Activated T-cell treated with anti-CD3 and anti-CD28 coated beads for 24 hours (primary cell): ENCODE data around the gene SLC6A6.

ENCODE experiments used
- DNase-seq: peaks from one replicate; pipeline ENCODE4 v3.0.0-alpha.2; 2020; ENCODE audit warnings: low read depth

Gene SLC6A6

GRCh38 chr3:14372587-14372986 lies 29.8 kb upstream of the SLC6A6 start:
- DNase-seq = no peak

- DNase-seq = no peak
Measured at GRCh38 chr3:14373753-14374376, 28.5 kb upstream of the SLC6A6 start.

GRCh38 chr3:14374444-14374883 lies 27.9 kb upstream of the SLC6A6 start:
- DNase-seq = no peak

GRCh38 chr3:14375192-14375591 lies 27.2 kb upstream of the SLC6A6 start:
- no peak for DNase-seq

GRCh38 chr3:14376348-14377043 lies 25.9 kb upstream of the SLC6A6 start:
- DNase-seq = no peak

- DNase-seq = no peak
Measured at GRCh38 chr3:14377044-14377837, 25.2 kb upstream of the SLC6A6 start.

- DNase-seq = no peak
Measured at GRCh38 chr3:14377838-14378169, 24.6 kb upstream of the SLC6A6 start.

- DNase-seq = no peak
Measured at GRCh38 chr3:14378415-14378814, 24.0 kb upstream of the SLC6A6 start.

GRCh38 chr3:14379843-14380242 lies 22.6 kb upstream of the SLC6A6 start:
- no peak for DNase-seq

- DNase-seq = no peak
Measured at GRCh38 chr3:14386254-14386653, 16.2 kb upstream of the SLC6A6 start.

- DNase-seq = no peak
Measured at GRCh38 chr3:14388201-14388600, 14.2 kb upstream of the SLC6A6 start.

GRCh38 chr3:14389166-14389606 lies 13.2 kb upstream of the SLC6A6 start:
- DNase-seq = no peak

GRCh38 chr3:14389716-14390115 lies 12.7 kb upstream of the SLC6A6 start:
- no peak for DNase-seq

GRCh38 chr3:14391033-14391432 lies 11.4 kb upstream of the SLC6A6 start:
- DNase-seq = no peak

GRCh38 chr3:14392231-14392630 lies 10.2 kb upstream of the SLC6A6 start:
- DNase-seq = no peak

- DNase-seq = no peak
Measured at GRCh38 chr3:14392803-14393319, 9.5 kb upstream of the SLC6A6 start.

GRCh38 chr3:14393440-14394106 lies 8.8 kb upstream of the SLC6A6 start:
- no peak for DNase-seq

- DNase-seq = no peak
Measured at GRCh38 chr3:14396031-14396692, 6.2 kb upstream of the SLC6A6 start.

- no peak for DNase-seq
Measured at GRCh38 chr3:14397046-14397445, 5.4 kb upstream of the SLC6A6 start.

GRCh38 chr3:14397531-14397930 lies 4.9 kb upstream of the SLC6A6 start:
- DNase-seq = no peak

- no peak for DNase-seq
Measured at GRCh38 chr3:14397940-14398796, 4.2 kb upstream of the SLC6A6 start.
